ENCODE data around the gene IL31. TPM values are rescaled to one million over a fixed set of nuclear protein-coding genes. Genes with fewer than 3 reads are reported as not detected.

The IL31 gene
- polyA plus RNA-seq, 2 of the 4 experiments (the other 2 are of a cell fraction), result not detected

DNA sequence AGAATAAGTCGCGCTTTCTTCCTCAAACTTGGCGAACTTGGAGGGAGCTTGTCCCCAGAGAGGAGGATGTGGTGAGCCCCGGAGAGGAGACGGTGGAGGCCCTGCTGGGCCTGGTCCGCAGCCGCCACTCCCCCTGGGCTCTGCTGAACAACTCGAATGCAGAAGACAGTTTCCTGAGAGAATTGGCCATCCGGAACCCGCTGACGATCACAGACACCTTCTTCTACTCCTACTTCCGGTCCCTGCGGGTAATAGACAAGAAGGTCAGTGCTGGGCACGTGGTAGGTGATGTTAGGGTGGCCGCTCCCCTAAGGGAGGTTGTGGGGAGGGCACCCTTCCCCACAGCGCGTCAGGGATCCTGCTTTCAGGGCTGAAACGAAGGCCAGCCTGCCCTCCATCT lies 10.5 kb upstream of the IL31 start:
- Histone ChIP-seq H3K4me3 (no peak overlapping the region), H3K4me1 (no peaks in the 10 kb centered on the region), H3K27ac (no peak overlapping the region), H3K4me2 (no peak overlapping the region), H3K9me3 (no peaks in the 10 kb centered on the region)
- FAIRE-seq (no peak), ATAC-seq (no peak), DNase-seq (ENCODE audit: low read depth in 1 of 2, low spot score in 1 of 2) (no peak)
- ChIA-PET CTCF (interaction anchor here (0.7 kb wide), 1 partner anchor 201 kb away, joined by 3 read pairs; no protein-coding TSS in a partner anchor), POLR2A (interaction anchor here (1.4 kb wide), 1 partner anchor 42 kb away, joined by 3 read pairs; the partner anchor contains the start of gene DIABLO)
- whole genome bisulfite sequencing (ENCODE audit: missing lambda C conversion rate), result 90% methylated on average over 18 of the region's 18 CpGs
- TF ChIP-seq JUN (IDR thresholded peaks at IDR 0.05) (no peak), RAD21 (conservative IDR thresholded peaks at IDR 0.05 in 1 of 2, IDR thresholded peaks at IDR 0.05 in 1 of 2) (no peak), CHD4 (IDR thresholded peaks at IDR 0.05; ENCODE audit: borderline replicate concordance) (no peak), NR3C1 (IDR thresholded peaks at IDR 0.05) (no peak), BHLHE40 (IDR thresholded peaks at IDR 0.05; ENCODE audit: low read depth, low read length) (no peak), TP53 (CRISPR knock-in tag; IDR thresholded peaks at IDR 0.05) (no peak), MYC (IDR thresholded peaks at IDR 0.05; ENCODE audit: borderline replicate concordance, low read length) (no peak), FOSB (CRISPR knock-in tag; IDR thresholded peaks at IDR 0.05) (no peak), EHF (CRISPR knock-in tag; IDR thresholded peaks at IDR 0.05) (no peak), RCOR1 (IDR thresholded peaks at IDR 0.05; ENCODE audit: low read depth, low read length) (no peak), USF2 (IDR thresholded peaks at IDR 0.05) (no peak), EP300 (IDR thresholded peaks at IDR 0.05) (no peak)
- TF ChIP-seq, protein P1, sequence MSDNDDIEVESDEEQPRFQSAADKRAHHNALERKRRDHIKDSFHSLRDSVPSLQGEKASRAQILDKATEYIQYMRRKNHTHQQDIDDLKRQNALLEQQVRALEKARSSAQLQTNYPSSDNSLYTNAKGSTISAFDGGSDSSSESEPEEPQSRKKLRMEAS (IDR thresholded peaks at IDR 0.05), result no peak

DNA sequence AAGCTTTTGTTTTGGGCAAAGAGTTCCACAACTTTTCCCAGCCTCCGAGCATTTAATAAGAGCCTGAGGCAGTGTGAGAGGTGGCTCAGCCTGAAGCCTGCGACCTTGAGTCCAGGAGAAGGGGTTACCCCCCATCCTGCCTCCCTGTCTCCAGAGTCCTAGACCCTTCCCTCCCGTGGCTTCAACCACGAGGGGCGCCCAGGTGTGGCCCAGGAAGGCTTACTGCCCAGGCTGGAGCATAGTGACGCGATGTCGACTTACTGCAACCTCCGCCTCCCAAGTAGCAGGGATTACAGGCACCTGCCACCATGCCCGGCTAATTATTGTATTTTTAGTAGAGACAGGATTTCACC lies 9.5 kb upstream of the IL31 start:
- Histone ChIP-seq H3K27ac (no peak overlapping the region), H3K4me1 (no peaks in the 10 kb centered on the region), H3K4me2 (peak overlapping the region; percentile 85; the same call in 1 of the 3 replicates), H3K4me3 (no peak overlapping the region), H3K9me3 (no peaks in the 10 kb centered on the region)
- POLR2A ChIA-PET, result interaction anchor here (1.4 kb wide), 1 partner anchor 43 kb away, joined by 3 read pairs; the partner anchor contains the start of gene DIABLO
- CTCF ChIA-PET, result interaction anchor here (0.9 to 1.8 kb wide), 3 partner anchors 53 to 129 kb away, joined by 3 to 4 read pairs (median 4); no protein-coding TSS in a partner anchor
- DNase-seq (ENCODE audit: low read depth in 1 of 2, low spot score in 1 of 2) (no peak), FAIRE-seq (no peak), ATAC-seq (peak in 1 of 2 experiments; percentile 8; a peak in 1 of 6 replicates)
- TF ChIP-seq FOXS1 (CRISPR knock-in tag; IDR thresholded peaks at IDR 0.05) (no peak), USF2 (IDR thresholded peaks at IDR 0.05) (no peak), KDM5A (IDR thresholded peaks at IDR 0.05) (no peak), CEBPB (IDR thresholded peaks at IDR 0.05) (no peak), NPAS2 (CRISPR knock-in tag; IDR thresholded peaks at IDR 0.05; ENCODE audit: borderline replicate concordance) (no peak), NR3C1 (IDR thresholded peaks at IDR 0.05) (no peak), RAD21 (conservative IDR thresholded peaks at IDR 0.05 in 1 of 2, IDR thresholded peaks at IDR 0.05 in 1 of 2) (no peak), ZFP36 (IDR thresholded peaks at IDR 0.05; ENCODE audit: borderline replicate concordance, partially characterized antibody) (no peak), EP300 (IDR thresholded peaks at IDR 0.05) (no peak), RFX5 (IDR thresholded peaks at IDR 0.05) (no peak), HOXB13 (CRISPR knock-in tag; IDR thresholded peaks at IDR 0.05; ENCODE audit: low read depth) (no peak)
- TF ChIP-seq, protein P1 (IDR thresholded peaks at IDR 0.05), result no peak
- WGBS (ENCODE audit: missing lambda C conversion rate), result 89% methylated on average over 10 of the region's 10 CpGs

GRCh38 chr12:122182887-122183587 lies 9.0 kb upstream of the IL31 start, which contains the start of gene LRRC43:
Gene LRRC43, plus strand, starts transcription at chr12:122183123. Its CDS starts 22 bp downstream, at chr12:122183145.
- DNase-seq (ENCODE audit: low read depth in 1 of 2, low spot score in 1 of 2) (no peak), FAIRE-seq (no peak), ATAC-seq (peak; percentile 59 to 77)
- H3K4me1 ChIP-seq, result no peaks in the 10 kb centered on the region
- no peaks in the 10 kb centered on the region for H3K9me3 ChIP-seq
- H3K4me2 ChIP-seq, result peak within 1 kb of the TSS; percentile 85
- peak within 1 kb of the TSS; percentile 45 for H3K4me3 ChIP-seq
- no peak for TF ChIP-seq POLR2A (IDR thresholded peaks at IDR 0.05; ENCODE audit: low read length)
- TF ChIP-seq, protein P1 (IDR thresholded peaks at IDR 0.05), result 0 out of 2 replicates have a peak, but pooled peaks have one; percentile 25
- no peak for TF ChIP-seq EP300 (IDR thresholded peaks at IDR 0.05)
- no peak for TF ChIP-seq JUN (IDR thresholded peaks at IDR 0.05)
- no peak for TF ChIP-seq SREBF2 (IDR thresholded peaks at IDR 0.05)
- ChIA-PET CTCF (interaction anchor here (0.9 to 1.8 kb wide), 4 partner anchors 33 to 129 kb away, joined by 3 to 4 read pairs (median 4); no protein-coding TSS in a partner anchor), POLR2A (interaction anchor here (1.4 kb wide), 1 partner anchor 43 kb away, joined by 3 read pairs; the partner anchor contains the start of gene DIABLO)
- WGBS (ENCODE audit: missing lambda C conversion rate), result 28% methylated on average over 38 of the region's 63 CpGs
- H3K27ac ChIP-seq, result peak within 1 kb of the TSS; percentile 16 to 77; a peak in 3 of 6 replicates
